Fibroblast of gingiva (primary cell): ENCODE data around the gene LAYN.

Experiments used
- DNase-seq: peaks from one replicate; pipeline ENCODE4 v3.0.0-alpha.2; 2011; ENCODE audit warnings: low read depth

Gene LAYN

DNA sequence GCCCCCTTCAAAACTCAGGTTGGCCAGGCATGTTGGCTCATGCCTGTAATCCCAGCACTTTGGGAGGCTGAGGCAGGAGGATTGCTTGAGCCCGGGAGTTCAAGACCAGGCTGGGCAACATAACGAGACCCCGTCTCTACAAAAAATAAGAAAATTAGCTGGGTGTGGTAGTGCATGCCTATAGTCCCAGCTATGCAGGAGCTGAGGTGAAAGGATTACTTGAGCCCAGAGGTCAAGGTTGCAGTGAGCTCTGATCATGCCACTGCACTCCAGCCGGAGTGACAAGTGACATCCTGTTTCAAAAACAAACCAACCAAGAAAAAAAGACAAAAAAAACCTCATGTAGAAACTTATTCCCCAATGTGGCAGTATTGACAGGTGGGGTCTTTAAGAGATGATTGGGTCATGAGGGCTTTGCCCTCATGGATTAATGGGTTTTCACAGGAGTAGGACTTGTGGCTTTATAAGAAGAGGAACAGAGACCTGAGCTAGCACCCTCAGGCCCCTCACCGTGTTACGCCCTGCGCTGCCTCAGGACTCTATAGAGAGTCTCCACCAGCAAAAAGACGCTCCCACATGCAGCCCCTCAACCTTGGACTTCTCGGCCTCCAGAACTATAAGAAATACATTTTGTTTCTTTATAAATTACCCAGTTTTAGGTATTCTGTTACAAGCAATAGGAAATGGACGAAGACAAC lies 22.3 kb downstream of the LAYN start:
- DNase-seq: no peak

DNA sequence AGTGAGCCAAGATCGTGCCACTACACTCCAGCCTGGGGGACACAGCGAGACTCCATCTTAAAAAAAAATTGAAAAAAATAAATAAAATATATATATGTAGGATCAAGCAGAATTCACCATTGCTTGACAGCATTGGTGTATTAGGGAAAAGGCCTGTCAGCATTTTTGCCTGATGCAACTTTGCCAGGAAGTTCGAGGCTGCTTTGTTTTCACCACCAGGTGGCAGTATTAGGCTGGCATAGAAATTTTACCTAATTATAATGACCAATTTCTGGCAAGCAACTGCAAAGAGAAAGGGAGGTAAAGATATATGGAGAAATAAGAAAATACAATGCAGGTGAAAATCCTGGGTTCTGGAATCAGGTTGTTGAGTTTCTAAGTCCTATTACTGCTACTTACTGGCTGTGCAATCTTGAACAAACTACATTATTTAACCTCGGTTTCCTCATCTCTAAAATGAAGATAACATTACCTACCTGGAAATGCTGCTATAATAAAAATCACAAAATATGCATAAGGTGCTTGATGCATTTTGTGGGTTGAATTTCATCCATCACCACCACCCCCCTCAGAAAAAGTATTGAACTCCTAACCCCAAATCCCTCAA lies 24.7 kb downstream of the LAYN start:
- peak; percentile 62 for DNase-seq

DNA sequence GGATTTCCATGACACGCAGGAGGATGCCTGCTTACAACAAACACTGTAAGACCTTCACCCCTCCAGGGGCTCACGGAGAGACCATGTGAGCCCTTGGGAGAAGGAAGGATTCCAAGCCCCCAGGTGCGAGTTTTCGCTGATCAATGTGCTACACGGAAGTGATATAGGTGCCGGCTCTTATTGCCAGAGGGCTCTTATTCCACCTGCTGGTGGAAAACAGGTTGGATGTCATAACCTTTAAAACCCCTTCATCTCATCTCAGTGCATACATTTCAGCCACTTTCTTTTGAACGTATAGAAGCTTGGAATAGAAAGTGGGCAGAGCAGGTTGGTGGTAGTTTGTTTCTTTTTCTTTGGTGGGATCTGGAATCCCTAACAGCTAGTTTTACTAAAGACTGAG lies 25.8 kb downstream of the LAYN start:
- no peak for DNase-seq

DNA sequence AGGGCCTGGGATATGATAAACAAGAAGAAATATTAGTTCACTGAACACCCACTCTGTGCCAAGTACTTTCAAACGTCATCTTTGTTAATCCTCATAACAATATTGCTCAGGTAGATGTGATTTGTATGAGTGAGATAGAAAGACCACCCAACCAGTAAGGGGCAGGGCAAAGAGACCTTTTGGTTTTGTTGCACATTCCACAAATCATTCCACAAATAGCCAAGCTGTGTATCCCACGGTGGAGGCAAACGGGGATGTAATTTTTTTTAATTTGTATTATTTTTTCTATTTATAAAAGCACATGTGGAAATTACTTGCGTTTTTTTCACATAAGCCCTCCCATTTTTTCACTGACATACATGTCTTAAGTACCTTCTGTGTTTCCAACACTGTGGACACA lies 29.0 kb downstream of the LAYN start:
- DNase-seq: no peak

DNA sequence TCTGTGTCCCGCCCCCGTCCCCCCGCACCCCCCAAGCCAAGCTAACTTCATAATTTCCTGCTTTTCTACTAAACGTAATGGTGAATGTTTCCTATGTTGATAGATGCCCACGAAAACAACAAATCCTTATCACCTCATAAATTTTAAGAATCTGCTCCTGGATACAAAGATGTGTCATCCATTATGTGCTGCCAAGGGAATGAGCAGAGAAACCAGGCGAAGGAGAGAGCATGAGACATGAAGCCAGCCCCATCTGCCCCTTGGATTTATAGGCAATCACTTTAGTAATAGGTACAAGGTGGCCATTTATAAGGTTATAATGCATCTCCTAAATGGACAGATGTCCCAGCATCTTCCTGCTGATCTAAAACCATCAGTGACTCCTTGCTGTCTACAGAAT lies 30.3 kb downstream of the LAYN start:
- DNase-seq: no peak

DNA sequence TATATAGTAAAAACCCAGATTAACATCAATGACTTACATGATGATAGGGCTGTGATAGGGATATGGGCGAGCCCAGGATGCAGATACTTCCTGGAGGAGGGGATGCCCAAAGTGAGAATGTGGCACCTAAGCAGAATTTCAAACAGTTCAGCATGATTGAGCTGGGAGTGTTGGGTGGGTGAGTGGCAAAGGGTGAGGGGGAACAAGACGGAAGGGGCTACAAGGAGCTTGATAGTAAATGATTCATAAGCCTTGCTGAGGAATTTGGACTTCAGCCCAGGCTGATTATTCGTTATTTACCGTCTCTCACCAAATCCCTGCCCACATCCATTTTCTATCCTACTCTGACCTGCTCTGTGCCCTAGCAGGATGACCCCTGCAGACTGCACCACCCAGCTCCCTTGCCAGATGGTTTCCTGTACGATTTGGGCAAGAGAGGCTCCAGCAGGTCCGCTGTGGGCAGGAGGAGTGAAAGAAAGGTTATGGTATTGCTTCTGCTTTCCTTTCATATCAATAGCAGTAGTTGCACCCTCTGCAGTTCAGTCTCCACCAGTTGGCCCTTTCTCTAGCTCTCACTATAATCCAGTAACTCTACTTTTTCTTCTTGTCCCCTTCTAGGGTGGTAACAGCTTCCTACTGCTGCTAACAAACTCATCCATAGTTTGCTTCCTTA lies 31.4 kb downstream of the LAYN start:
- no peak for DNase-seq

DNA sequence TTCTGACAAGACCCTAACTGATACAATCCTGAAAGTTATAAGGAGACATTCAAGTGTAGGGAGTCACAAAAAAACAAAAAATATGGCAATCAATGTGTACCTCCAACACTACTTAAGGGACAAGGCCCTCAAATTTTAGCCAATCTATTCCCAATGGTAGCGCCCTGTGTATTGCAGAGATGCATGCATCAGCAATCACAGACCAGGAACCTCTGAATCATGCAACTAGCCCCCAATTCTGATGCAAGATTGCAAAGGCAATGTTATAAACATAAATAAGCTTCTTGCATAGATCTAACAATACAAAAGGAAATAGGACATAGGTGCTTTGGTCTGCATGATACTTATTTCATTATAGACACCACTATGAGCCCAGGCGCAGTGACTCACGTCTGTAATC lies 32.1 kb downstream of the LAYN start:
- peak; percentile 5 for DNase-seq

DNA sequence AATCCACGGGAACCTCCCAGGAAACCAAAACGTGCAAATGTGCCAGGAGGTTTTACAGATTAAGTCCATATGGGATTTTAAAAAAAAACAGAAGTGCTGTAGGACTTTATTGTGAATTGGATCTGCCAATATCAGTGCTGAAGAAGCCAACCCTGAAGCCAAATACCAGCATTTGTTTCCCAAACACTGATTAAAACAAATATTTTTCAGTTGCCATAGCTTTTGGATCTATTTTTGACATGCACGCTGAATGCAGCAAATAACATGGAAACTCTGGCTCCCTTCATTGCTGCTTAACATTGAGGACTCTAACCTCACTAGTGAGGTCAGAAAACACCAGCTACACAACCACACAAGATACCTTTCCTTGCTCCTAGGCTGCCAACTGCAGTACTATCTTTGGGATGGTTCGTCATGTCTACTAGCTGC lies 33.3 kb downstream of the LAYN start:
- DNase-seq: peak; percentile 83

DNA sequence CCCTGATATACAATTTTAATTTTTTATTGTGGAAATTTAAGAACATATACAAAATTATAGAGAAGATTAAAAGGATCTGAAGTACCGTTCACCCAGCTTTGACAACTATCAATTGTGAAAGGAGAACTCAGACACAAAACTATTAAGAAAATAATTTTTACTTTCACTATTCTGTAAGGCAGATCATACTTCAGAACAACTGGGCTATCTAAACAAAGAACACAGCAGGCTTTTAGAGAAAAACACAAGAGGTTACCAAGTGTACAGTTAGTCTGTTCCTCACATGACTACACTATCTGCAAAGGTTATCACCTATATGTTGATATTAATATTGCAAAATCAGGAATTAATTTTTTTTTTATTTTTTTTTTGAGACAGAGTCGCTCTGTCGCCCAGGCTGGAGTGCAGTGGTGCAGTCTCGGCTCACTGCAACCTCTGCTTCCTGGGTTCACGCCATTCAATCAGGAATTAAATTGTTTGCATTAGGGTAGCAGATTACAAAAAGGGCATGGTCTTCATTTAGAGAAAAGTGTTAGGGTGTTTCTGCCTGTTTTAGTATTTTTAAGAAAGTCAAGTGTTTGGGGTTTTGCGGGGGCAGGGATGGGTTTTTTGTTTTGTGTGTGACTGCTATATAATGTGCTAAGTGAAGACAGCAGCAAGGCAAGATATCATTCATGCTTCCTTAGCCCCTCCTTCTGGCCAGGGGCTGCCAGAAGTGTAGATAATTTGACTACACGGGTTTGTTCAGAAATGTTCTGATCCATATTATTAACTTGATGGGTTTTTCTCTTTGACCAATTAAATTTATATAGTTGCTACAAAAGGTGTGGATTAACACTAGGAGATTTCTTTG lies 34.1 kb downstream of the LAYN start:
- DNase-seq: no peak

DNA sequence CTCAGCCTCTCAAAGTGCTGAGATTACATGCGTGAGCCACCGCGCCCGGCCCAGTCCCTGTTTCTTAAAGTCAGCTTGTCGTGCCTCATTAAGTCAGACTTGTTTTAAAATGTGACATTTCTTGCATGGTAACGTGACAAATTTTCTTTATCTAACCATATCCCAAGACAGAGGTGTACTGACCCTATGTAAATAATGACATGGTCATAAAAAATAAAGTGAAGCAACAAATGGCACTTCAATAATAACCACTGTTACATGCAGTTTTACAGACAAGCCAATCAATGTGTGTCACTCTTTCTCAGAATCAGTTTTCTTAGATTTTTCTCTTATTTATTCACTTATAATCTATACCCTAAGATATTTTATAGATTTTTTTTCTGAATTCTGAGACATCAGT lies 35.2 kb downstream of the LAYN start:
- no peak for DNase-seq

DNA sequence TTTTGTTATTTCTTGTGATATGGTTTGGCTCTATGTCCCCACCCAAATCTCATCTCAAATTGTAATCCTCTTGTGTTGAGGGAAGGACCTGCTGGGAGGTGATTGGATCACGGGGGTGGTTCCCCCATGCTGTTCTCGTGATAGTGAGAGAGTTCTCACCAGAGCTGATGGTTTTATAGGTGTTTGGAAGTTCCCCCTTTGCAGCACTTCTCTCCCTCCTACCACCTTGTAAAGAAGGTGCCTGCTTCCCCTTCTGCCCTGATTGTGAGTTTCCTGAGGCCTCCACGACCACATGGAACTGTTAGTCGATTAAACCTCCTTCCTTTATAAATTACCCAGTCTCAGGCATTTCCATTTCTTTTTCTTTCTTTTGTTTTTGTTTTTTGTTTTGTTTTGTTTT lies 37.3 kb downstream of the LAYN start:
- DNase-seq: no peak

DNA sequence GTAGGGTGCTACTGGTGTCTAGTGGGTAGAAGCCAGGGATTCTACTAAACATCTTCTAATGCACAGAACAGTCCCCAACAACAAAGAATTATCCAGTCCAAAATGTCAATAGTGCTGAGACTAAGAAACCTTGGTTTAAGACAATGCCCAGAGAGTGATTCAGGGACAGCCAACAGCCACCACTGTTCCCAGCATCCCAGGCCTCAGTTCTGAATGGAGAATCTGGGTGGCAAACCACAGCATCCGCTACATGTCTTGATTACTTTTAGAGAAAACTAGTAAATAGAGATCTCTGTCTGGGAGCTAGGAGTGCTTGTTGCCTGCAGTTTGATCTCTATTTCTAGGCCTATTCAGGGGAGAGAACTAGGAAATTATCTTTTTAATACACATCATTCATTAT lies 40.8 kb downstream of the LAYN start:
- DNase-seq: no peak

DNA sequence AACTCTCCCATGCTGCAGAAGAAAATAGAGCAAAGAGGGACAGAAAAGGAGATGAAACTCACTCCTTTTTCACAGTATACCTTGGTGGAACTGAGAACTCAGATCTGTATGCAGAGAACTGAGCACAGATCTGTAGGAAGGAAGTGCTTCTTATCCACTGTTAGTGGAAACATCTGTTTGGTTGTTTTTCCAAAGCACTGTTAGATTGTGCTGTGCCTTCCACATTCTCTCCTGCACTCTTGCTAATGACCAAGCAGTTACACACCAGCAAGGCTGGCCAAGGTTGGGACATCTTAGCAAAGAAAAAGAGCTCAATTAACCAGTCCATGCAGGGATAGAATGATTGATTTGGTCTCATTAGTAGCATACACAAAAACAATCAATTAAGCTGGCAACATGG lies 41.6 kb downstream of the LAYN start:
- DNase-seq: peak; percentile 39

DNA sequence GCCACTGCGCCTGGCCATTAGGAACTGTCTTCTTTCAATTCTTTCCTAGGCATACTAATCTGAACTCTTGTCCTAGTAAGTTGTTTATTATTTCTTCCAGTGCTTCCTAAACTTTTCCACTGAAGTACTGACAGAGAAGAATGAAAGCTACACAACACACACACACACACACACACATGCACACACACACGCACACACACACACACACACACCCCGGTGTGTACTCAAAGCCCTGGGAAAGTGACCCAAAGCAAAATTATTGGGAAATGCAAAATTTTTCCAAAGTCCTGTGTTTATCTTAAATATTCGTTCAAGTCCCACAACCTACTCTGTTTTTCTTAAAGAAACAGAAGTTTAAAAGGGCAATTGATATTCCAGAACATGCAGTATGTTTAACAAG lies 42.4 kb downstream of the LAYN start:
- DNase-seq: peak; percentile 70

DNA sequence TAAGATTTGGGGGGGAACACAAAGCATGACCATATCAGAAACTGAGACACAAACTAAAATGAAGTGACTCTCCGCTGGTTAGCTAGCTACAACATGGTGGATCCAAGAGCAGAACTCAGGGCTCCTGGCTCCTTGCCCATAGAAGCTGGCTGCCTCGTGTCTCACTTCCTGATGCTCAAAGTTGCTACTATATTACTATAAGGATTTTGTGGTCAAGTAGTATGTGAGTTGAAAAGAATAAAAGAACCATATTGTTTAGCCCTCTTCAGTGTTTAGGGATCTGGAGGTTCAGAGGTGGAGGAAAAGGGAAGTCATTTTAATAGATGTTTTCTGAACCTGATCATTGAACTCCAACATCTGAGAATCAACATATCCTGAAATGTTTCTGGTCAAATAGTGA lies 44.9 kb downstream of the LAYN start:
- DNase-seq: peak; percentile 19

DNA sequence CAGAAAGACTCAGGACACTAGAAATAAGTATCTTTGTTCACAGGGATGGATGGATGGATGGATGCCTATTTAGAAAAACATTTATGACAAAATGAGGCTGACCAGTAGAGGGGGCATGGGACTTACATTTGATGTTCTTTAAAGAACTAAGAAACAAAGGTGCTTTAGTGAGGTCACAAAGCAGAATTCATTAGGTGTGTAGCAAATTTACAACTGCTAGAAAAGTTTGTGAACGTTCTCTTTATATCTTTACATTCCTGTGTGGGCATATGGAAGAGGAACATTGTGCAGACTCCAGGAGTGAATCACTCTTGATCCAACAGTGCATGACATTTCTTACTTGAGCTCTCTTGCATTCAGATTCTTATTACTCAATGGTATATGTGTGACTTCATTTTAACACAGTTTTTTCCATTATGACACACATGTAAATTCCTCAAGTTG lies 45.9 kb downstream of the LAYN start:
- peak; percentile 57 for DNase-seq

DNA sequence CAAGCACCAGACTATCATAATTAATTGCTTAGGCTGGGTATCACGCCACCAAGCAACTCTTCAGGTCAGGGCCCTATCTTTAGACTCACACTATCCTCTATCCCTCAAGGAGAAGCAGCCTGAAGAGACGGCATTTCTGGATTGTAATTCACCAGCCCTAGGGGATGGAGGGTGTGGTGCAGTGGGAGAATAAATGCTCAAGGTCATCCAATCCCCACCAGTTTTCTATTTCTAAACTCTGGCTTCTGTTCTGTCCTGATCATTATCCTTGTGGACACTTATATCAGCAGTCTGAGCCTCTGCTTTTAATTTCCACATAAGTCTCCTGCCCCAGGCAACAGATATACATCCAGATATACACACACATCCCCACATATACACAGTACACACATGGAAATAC lies 48.6 kb downstream of the LAYN start:
- DNase-seq: no peak

DNA sequence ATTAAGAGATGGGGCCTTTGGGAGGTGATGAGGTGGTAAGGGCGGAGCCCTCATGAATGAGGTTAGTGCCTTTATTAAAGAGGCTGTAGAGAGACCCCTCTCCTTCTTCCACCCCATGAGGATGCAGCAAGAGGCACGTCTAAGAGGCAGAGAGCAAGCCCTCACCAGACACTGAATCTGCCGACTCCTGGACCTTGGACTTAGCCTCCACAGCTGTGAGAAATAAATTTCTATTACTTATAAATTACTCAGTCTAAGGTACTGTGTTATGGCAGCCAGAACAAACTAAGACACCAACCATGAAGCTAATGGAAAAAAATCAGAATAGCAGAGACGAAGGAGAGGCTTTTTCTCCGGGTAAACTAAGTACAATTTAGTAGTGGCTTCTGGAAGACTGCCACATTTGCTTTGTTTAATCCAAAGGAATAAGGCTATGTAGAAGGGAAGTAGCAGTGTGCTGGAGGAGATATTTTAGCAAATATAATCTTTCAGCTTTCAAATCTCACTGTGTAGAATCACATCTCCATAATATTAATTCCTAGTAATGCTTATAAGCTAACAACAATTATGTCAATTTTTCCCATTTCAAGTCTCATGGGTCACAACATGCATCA lies 49.5 kb downstream of the LAYN start:
- DNase-seq: no peak

DNA sequence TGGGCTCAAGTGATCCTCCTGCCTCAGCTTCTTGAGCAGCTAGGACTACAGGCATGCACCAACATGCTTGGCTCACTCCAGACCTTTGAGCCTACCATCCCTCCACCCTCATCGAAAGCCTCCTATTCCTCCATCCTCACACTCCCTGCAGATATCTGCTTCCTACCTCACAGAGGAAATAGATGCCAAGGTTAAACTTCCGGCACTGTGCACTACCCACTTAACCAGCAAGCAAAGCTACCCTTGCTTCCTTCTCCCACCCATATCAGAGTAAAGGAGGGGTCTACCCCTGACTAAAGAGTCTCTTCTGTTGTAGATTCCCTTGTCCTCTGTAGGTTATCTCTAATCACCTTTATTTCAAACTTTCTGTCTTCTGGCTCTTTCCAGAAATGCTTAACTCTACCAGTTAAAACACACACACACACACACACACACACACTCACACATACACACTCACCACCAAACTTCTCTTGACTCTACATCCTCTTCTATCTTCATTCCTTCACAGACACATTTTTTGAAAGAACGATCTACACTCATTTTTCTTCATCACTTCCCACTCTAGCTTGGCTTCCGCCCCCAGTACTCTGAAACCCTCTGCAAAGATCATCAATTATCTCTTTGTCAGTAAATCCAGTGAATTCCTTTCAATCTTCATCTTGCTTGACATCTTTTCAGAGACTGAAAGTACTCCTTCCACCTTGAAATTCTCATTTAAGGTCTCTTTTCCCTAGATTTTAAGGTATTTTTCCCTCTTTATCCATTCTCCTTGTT lies 50.9 kb downstream of the LAYN start:
- DNase-seq: no peak

DNA sequence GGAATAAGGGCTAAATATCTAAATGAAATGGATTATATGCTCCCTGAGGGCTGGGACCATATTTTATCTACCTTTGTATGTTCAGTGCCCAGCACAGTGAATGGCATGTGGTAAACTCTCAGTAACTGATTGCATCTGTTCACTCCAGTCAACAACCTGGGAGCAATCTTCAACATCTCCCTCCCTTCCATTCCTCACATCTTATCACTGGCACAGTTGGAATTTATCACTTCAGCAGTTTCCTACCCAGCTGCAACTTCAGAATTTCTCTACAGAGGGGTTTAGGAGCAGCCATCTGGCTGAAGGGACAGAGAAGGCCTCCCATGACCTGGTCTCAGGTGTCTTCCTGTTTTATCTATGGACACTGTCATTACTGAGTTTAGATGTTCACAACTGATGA lies 52.0 kb downstream of the LAYN start:
- DNase-seq: no peak

DNA sequence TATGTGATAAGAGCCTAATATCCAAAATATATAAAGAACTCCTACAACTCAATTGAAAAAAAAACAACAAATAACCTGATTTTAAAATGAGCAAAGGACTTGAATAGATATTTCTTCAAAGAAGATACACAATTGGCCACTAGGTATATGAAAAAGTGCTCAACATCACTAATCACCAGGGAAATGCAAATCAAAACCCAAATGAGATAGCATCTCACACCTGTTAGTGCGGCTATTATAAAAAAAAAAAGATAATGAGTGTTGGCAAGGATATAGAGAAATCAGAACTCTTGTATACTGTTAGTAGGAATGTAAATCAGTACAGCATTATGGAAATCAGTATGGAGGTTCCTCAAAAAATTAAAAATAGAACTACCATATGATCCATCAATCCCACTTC lies 55.8 kb downstream of the LAYN start:
- DNase-seq: no peak
